HEK293 (cell line): ENCODE measurements around the gene ABCF2.

Experiments used
- CTCF ChIA-PET: fragments of 350-600 bp; formaldehyde crosslinking; extraction: SDS; loops from one replicate; lab custom pipeline; 2021; ENCODE audit warnings: antibody characterized with exemption; lab: Yijun Ruan, JAX
- POLR2A ChIA-PET: fragments of 300-600 bp; formaldehyde crosslinking; extraction: SDS; loops from one replicate; lab custom pipeline; 2020; ENCODE audit warnings: antibody characterized with exemption, inconsistent platforms; lab: Yijun Ruan, JAX
- H3K27ac ChIP-seq: fragments of 200-500 bp; sonication (Bioruptor generic); 2 replicates; pipeline ENCODE4 v1.5.1; 2014; ENCODE audit warnings: low read depth, low read length, control low read depth, inconsistent platforms; ENCODE audit errors: extremely low read depth
- H3K36me3 ChIP-seq, 2 experiments: fragments of 200-500 bp in 1 of 2; sonication (Bioruptor generic) in 1 of 2; 1 replicate in 1 of 2; 2 replicates in 1 of 2; pipeline ENCODE4 v1.5.1; 2014 to 2017; ENCODE audit warnings: inconsistent platforms in 2 of 2, low read length in 2 of 2; ENCODE audit not compliant: control insufficient read depth in 2 of 2, insufficient read depth in 1 of 2
- H3K4me1 ChIP-seq: fragments of 200-500 bp; sonication (Bioruptor generic); 2 replicates; pipeline ENCODE4 v1.5.1; 2014; ENCODE audit warnings: mild to moderate bottlenecking, low read length, inconsistent platforms; ENCODE audit not compliant: control insufficient read depth, insufficient read depth
- H3K4me3 ChIP-seq: 2 replicates; pipeline ENCODE4 v1.5.1; 2011; ENCODE audit warnings: low read depth, mild to moderate bottlenecking, control low read depth, low read length, moderate library complexity
- H3K9me3 ChIP-seq: fragments of 200-500 bp; sonication (Bioruptor generic); 2 replicates; pipeline ENCODE4 v1.5.1; 2014; ENCODE audit warnings: low read depth, low read length, inconsistent platforms; ENCODE audit not compliant: control insufficient read depth, insufficient read depth
- GLIS1 ChIP-seq: fragments of 450-650 bp; formaldehyde crosslinking; IDR thresholded peaks from 2 replicates; pipeline ENCODE4 v1.5.1; 2016; ENCODE audit warnings: missing biosample characterization, missing genetic modification characterization
- HOXD13 ChIP-seq: sonication (generic); formaldehyde crosslinking; IDR thresholded peaks from 2 replicates; pipeline ENCODE4 v1.8.0; 2022; ENCODE audit warnings: missing genetic modification reagents, borderline replicate concordance
- IKZF3 ChIP-seq: fragments of 450-650 bp; IDR thresholded peaks from 2 replicates; pipeline ENCODE4 v1.5.0; 2018; ENCODE audit warnings: missing biosample characterization, mild to moderate bottlenecking, missing genetic modification characterization, moderate library complexity
- SCRT2 ChIP-seq: fragments of 450-650 bp; formaldehyde crosslinking; IDR thresholded peaks from 2 replicates; pipeline ENCODE4 v1.5.1; 2016; ENCODE audit warnings: missing biosample characterization, missing genetic modification characterization
- ZNF132 ChIP-seq: fragments of 450-650 bp; formaldehyde crosslinking; IDR thresholded peaks from 2 replicates; pipeline ENCODE4 v1.5.1; 2017; ENCODE audit warnings: missing biosample characterization, missing genetic modification characterization, borderline replicate concordance
- ZNF416 ChIP-seq: fragments of 450-650 bp; formaldehyde crosslinking; IDR thresholded peaks from 2 replicates; pipeline ENCODE4 v1.5.1; 2016; ENCODE audit warnings: missing biosample characterization, missing genetic modification characterization
- ZNF473 ChIP-seq: fragments of 450-650 bp; formaldehyde crosslinking; IDR thresholded peaks from 2 replicates; pipeline ENCODE4 v1.5.1; 2017; ENCODE audit warnings: missing biosample characterization, missing genetic modification characterization
- ZNF514 ChIP-seq: fragments of 450-650 bp; formaldehyde crosslinking; IDR thresholded peaks from 2 replicates; pipeline ENCODE4 v1.5.1; 2016; ENCODE audit warnings: missing biosample characterization, missing genetic modification characterization
- ZNF560 ChIP-seq: fragments of 450-650 bp; formaldehyde crosslinking; IDR thresholded peaks from 2 replicates; pipeline ENCODE4 v1.5.1; 2017; ENCODE audit warnings: missing biosample characterization, missing genetic modification characterization, borderline replicate concordance
- ZNF600 ChIP-seq: fragments of 450-650 bp; formaldehyde crosslinking; IDR thresholded peaks from 2 replicates; pipeline ENCODE4 v1.5.1; 2016; ENCODE audit warnings: missing biosample characterization, missing genetic modification characterization
- ZNF660 ChIP-seq: fragments of 450-650 bp; IDR thresholded peaks from 2 replicates; pipeline ENCODE4 v1.5.1; 2018; ENCODE audit warnings: missing biosample characterization, mild to moderate bottlenecking, missing genetic modification characterization
- ZNF76 ChIP-seq: fragments of 450-650 bp; formaldehyde crosslinking; IDR thresholded peaks from 2 replicates; pipeline ENCODE4; 2016; ENCODE audit warnings: low read depth, missing biosample characterization, missing genetic modification characterization, borderline replicate concordance
- TF ChIP-seq, protein P1 (sequence below): fragments of 450-650 bp; formaldehyde crosslinking; IDR thresholded peaks from 2 replicates; pipeline ENCODE4 v1.5.1; 2016; ENCODE audit warnings: missing biosample characterization, missing genetic modification characterization
- TF ChIP-seq, protein P2 (sequence below): fragments of 450-650 bp; formaldehyde crosslinking; IDR thresholded peaks from 2 replicates; pipeline ENCODE4 v1.5.0; 2017; ENCODE audit warnings: missing biosample characterization, missing genetic modification characterization, borderline replicate concordance
- TF ChIP-seq, protein P3 (sequence below): fragments of 450-650 bp; IDR thresholded peaks from 2 replicates; pipeline ENCODE4 v1.5.1; 2018; ENCODE audit warnings: missing biosample characterization, mild to moderate bottlenecking, missing genetic modification characterization
- TF ChIP-seq, protein P4 (sequence below): fragments of 450-650 bp; formaldehyde crosslinking; IDR thresholded peaks from 2 replicates; pipeline ENCODE4; 2016; ENCODE audit warnings: missing biosample characterization, missing genetic modification characterization
- TF ChIP-seq, protein P5 (sequence below): fragments of 450-650 bp; formaldehyde crosslinking; IDR thresholded peaks from 2 replicates; pipeline ENCODE4 v1.5.1; 2017; ENCODE audit warnings: missing biosample characterization, missing genetic modification characterization
- TF ChIP-seq, protein P6 (sequence below): fragments of 450-650 bp; formaldehyde crosslinking; IDR thresholded peaks from 2 replicates; pipeline ENCODE4 v1.5.1; 2016; ENCODE audit warnings: missing biosample characterization, missing genetic modification characterization
- TF ChIP-seq, protein P7 (sequence below): fragments of 450-650 bp; formaldehyde crosslinking; IDR thresholded peaks from 2 replicates; pipeline ENCODE4 v1.5.1; 2017; ENCODE audit warnings: missing biosample characterization, missing genetic modification characterization
- TF ChIP-seq, protein P8 (sequence below): fragments of 450-650 bp; formaldehyde crosslinking; IDR thresholded peaks from 2 replicates; pipeline ENCODE4 v1.5.1; 2017; ENCODE audit warnings: missing biosample characterization, missing genetic modification characterization

The ABCF2 gene

DNA sequence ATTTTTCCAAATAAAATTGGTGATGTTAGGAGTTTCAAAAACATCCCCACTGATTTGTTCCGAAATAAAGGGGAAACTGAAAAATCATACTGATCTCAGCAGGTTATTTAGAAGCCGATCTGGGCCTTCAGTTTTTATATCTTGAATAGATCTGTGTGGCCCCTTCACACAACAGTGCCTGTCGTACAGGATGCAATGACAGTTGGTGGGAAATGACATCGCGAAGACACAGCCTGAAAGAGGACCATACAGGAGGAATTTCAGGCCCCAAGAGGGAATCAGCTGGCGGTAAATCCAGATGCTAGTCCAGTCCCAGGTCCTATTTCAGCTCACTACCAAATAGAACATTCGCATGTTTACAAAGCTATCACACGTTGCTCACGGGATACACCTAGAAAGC lies 19.7 kb downstream of the ABCF2 start (continued):
- TF ChIP-seq, protein P1, sequence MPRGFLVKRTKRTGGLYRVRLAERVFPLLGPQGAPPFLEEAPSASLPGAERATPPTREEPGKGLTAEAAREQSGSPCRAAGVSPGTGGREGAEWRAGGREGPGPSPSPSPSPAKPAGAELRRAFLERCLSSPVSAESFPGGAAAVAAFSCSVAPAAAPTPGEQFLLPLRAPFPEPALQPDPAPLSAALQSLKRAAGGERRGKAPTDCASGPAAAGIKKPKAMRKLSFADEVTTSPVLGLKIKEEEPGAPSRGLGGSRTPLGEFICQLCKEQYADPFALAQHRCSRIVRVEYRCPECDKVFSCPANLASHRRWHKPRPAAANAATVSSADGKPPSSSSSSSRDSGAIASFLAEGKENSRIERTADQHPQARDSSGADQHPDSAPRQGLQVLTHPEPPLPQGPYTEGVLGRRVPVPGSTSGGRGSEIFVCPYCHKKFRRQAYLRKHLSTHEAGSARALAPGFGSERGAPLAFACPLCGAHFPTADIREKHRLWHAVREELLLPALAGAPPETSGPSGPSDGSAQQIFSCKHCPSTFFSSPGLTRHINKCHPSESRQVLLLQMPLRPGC (tag by site-specific recombination): no peak
- no peak for TF ChIP-seq SCRT2
- TF ChIP-seq, all 188 proteins: peak for 3

DNA sequence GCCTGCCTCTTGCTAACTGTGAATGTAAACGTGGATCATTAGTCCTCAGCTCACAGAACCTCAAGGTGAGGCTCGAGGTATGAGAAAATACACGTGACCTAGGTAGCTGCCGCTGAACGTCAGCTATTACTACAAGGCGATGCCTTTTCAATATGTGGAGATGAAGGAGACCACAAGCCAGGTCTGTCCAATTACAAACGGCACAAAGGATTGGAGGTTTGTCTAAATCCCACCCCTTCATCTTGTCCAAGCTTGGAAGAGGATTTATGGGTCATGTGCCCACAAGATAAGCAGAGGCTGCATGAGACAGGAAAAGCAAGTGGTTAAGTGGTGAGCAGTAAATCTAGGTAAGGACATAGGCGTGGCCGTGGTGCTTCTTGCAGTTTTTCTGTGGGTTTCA lies 20.1 kb downstream of the ABCF2 start:
- ChIA-PET POLR2A (interaction anchor here (3.6 kb wide), 1 partner anchor 20 kb away, joined by 15 read pairs; the partner anchor contains the start of gene ABCF2), CTCF (no interaction called here)
- no peak overlapping the region for H3K4me3 ChIP-seq
- TF ChIP-seq ZNF76 (tag by site-specific recombination) (no peak), ZNF600 (tag by site-specific recombination) (no peak), ZNF473 (tag by site-specific recombination) (no peak), ZNF416 (tag by site-specific recombination) (no peak), ZNF660 (tag by site-specific recombination) (no peak), IKZF3 (no peak), ZNF560 (tag by site-specific recombination) (no peak), GLIS1 (tag by site-specific recombination) (no peak), ZNF132 (no peak), HOXD13 (CRISPR knock-in tag) (no peak), ZNF514 (tag by site-specific recombination) (no peak)
- TF ChIP-seq, protein P2, sequence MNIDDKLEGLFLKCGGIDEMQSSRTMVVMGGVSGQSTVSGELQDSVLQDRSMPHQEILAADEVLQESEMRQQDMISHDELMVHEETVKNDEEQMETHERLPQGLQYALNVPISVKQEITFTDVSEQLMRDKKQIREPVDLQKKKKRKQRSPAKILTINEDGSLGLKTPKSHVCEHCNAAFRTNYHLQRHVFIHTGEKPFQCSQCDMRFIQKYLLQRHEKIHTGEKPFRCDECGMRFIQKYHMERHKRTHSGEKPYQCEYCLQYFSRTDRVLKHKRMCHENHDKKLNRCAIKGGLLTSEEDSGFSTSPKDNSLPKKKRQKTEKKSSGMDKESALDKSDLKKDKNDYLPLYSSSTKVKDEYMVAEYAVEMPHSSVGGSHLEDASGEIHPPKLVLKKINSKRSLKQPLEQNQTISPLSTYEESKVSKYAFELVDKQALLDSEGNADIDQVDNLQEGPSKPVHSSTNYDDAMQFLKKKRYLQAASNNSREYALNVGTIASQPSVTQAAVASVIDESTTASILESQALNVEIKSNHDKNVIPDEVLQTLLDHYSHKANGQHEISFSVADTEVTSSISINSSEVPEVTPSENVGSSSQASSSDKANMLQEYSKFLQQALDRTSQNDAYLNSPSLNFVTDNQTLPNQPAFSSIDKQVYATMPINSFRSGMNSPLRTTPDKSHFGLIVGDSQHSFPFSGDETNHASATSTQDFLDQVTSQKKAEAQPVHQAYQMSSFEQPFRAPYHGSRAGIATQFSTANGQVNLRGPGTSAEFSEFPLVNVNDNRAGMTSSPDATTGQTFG: no peak
- TF ChIP-seq, protein P3, sequence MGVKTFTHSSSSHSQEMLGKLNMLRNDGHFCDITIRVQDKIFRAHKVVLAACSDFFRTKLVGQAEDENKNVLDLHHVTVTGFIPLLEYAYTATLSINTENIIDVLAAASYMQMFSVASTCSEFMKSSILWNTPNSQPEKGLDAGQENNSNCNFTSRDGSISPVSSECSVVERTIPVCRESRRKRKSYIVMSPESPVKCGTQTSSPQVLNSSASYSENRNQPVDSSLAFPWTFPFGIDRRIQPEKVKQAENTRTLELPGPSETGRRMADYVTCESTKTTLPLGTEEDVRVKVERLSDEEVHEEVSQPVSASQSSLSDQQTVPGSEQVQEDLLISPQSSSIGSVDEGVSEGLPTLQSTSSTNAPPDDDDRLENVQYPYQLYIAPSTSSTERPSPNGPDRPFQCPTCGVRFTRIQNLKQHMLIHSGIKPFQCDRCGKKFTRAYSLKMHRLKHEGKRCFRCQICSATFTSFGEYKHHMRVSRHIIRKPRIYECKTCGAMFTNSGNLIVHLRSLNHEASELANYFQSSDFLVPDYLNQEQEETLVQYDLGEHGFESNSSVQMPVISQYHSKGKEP (tag by site-specific recombination): peak; percentile 30; the same call in 1 of the 2 replicates
- TF ChIP-seq, protein P4, sequence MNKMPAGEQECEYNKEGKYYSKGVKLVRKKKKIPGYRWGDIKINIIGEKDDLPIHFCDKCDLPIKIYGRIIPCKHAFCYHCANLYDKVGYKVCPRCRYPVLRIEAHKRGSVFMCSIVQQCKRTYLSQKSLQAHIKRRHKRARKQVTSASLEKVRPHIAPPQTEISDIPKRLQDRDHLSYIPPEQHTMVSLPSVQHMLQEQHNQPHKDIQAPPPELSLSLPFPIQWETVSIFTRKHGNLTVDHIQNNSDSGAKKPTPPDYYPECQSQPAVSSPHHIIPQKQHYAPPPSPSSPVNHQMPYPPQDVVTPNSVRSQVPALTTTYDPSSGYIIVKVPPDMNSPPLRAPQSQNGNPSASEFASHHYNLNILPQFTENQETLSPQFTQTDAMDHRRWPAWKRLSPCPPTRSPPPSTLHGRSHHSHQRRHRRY (tag by site-specific recombination): no peak
- TF ChIP-seq, protein P5, sequence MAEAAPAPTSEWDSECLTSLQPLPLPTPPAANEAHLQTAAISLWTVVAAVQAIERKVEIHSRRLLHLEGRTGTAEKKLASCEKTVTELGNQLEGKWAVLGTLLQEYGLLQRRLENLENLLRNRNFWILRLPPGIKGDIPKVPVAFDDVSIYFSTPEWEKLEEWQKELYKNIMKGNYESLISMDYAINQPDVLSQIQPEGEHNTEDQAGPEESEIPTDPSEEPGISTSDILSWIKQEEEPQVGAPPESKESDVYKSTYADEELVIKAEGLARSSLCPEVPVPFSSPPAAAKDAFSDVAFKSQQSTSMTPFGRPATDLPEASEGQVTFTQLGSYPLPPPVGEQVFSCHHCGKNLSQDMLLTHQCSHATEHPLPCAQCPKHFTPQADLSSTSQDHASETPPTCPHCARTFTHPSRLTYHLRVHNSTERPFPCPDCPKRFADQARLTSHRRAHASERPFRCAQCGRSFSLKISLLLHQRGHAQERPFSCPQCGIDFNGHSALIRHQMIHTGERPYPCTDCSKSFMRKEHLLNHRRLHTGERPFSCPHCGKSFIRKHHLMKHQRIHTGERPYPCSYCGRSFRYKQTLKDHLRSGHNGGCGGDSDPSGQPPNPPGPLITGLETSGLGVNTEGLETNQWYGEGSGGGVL (tag by site-specific recombination): no peak
- TF ChIP-seq, protein P6, sequence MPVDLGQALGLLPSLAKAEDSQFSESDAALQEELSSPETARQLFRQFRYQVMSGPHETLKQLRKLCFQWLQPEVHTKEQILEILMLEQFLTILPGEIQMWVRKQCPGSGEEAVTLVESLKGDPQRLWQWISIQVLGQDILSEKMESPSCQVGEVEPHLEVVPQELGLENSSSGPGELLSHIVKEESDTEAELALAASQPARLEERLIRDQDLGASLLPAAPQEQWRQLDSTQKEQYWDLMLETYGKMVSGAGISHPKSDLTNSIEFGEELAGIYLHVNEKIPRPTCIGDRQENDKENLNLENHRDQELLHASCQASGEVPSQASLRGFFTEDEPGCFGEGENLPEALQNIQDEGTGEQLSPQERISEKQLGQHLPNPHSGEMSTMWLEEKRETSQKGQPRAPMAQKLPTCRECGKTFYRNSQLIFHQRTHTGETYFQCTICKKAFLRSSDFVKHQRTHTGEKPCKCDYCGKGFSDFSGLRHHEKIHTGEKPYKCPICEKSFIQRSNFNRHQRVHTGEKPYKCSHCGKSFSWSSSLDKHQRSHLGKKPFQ (tag by site-specific recombination): peak; percentile 8; the same call in 1 of the 2 replicates
- TF ChIP-seq, protein P7, sequence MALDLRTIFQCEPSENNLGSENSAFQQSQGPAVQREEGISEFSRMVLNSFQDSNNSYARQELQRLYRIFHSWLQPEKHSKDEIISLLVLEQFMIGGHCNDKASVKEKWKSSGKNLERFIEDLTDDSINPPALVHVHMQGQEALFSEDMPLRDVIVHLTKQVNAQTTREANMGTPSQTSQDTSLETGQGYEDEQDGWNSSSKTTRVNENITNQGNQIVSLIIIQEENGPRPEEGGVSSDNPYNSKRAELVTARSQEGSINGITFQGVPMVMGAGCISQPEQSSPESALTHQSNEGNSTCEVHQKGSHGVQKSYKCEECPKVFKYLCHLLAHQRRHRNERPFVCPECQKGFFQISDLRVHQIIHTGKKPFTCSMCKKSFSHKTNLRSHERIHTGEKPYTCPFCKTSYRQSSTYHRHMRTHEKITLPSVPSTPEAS (tag by site-specific recombination): no peak
- TF ChIP-seq, protein P8, sequence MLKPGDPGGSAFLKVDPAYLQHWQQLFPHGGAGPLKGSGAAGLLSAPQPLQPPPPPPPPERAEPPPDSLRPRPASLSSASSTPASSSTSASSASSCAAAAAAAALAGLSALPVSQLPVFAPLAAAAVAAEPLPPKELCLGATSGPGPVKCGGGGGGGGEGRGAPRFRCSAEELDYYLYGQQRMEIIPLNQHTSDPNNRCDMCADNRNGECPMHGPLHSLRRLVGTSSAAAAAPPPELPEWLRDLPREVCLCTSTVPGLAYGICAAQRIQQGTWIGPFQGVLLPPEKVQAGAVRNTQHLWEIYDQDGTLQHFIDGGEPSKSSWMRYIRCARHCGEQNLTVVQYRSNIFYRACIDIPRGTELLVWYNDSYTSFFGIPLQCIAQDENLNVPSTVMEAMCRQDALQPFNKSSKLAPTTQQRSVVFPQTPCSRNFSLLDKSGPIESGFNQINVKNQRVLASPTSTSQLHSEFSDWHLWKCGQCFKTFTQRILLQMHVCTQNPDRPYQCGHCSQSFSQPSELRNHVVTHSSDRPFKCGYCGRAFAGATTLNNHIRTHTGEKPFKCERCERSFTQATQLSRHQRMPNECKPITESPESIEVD (tag by site-specific recombination): no peak

More for the DNA sequence above, 20.1 kb downstream of the ABCF2 start:
- no peaks in the 10 kb centered on the region for H3K4me1 ChIP-seq
- H3K27ac ChIP-seq: no peak overlapping the region
- no peaks in the 10 kb centered on the region for H3K9me3 ChIP-seq
- H3K36me3 ChIP-seq: peaks cover 0 to 6% of the 10 kb centered on the region in 2 experiments; a peak in 1 of 3 replicates
